ENCODE data around the gene CACNA1I.

The CACNA1I gene

DNA sequence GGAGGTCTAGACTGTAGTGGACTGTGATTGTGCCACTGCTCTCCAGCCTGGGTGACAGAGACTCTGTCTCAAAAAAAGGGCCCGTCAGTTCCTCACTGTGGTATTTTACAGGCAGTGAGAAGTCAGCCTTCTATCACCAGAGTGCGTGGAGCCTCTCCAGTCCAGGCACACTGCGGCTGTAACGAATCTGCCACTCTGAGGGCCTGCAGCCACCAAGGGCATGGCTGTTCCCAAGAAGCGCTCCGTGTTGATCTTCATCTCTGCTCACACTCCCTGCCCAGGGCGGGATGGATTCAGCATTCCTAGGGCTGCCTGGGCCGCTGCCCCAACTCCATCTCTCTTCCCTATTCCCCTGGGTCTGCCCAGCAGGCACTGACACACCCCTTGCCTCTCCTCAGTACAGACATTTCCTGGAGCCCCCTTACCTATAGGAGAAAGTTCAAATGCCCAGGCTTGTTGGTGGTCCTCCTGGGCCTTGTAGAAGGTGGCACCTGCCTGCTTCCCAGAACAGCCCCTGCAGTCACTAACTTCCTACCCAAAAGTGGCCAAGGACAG is 148.4 kb downstream of the CACNA1I start:
- TF ChIP-seq CTCF (IDR thresholded peaks at IDR 0.05; ENCODE audit: extremely low read depth, missing control alignments) = no peak

DNA sequence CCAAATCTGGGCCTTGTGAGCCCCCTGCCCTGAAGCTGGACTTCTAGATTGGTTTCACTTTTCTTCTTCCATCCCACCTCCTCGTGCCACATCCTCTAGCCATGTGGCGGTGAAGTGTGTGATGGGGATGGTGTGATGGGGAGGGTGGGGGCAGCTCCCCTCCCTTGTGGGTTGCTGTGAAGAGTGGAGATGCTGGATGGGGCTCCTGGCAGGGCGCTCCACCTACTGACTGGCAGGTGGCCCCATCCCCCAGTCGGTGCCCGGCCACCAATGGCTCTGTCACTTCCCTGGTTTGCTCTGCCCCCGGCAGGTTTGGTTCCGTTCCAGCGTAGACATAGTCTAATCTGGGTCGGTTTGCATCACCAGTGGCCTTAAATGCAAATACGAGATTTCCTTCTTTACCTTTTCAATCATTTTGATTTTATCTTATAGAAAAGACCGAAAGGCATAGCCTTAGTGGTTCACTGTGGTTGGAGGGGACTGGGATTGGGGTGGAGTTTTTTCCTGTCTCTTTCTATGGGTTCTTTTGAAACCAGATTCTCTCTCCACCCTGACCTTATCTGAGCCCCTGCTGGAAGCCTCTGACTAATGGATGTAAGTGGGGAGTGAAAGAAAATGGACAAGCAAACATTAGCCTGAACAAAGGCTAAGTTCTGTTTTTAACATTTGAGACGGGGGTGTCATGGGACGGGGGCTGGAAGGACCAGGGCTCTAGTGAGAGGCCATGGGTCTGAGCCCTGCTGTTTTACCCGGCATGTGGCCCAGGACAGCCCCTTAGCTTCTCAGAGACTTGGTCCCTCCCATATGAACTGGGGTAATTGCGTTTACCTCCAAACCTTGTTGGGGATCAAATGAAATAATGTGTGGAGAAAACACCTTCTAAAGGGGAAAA is 149.3 kb downstream of the CACNA1I start:
- no peak for DNase-seq (ENCODE audit: low spot score)
- no peak for TF ChIP-seq CTCF (IDR thresholded peaks at IDR 0.05; ENCODE audit: extremely low read depth, missing control alignments)

More for the DNA sequence above, 148.4 kb downstream of the CACNA1I start:
- DNase-seq (ENCODE audit: low spot score) = no peak

GRCh38 chr22:39721206-39722031 is 150.9 kb downstream of the CACNA1I start:
- DNase-seq (ENCODE audit: low spot score) = no peak

GRCh38 chr22:39722032-39722325 is 151.4 kb downstream of the CACNA1I start:
- no peak for DNase-seq (ENCODE audit: low spot score)
- TF ChIP-seq CTCF (IDR thresholded peaks at IDR 0.05; ENCODE audit: extremely low read depth, missing control alignments) = no peak

More at GRCh38 chr22:39721206-39722031, 150.9 kb downstream of the CACNA1I start:
- no peak for TF ChIP-seq CTCF (IDR thresholded peaks at IDR 0.05; ENCODE audit: extremely low read depth, missing control alignments)

DNA sequence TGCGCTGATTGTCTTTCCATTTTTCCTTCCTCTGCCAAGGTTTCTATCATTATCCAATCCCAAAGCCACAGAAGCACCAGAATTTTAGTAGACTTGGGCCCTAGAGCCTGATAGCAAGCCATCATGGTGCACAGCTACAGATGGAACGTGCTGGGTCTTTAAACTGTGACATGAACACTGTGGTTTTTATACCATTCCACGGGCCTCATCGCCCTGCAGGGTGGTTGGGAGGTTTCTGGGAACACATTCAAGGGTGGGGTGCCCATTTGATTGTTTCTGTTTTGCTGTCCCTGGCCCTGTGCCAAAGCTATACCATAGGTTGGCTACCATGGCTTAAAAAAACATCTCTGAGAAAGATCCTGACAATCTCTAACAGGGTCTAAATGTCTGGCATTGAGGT is 151.9 kb downstream of the CACNA1I start:
- no peak for DNase-seq (ENCODE audit: low spot score)

GRCh38 chr22:39723463-39723862 is 152.9 kb downstream of the CACNA1I start:
- no peak for TF ChIP-seq CTCF (IDR thresholded peaks at IDR 0.05; ENCODE audit: extremely low read depth, missing control alignments)
- DNase-seq (ENCODE audit: low spot score) = no peak

More for the DNA sequence above, 151.9 kb downstream of the CACNA1I start:
- TF ChIP-seq CTCF (IDR thresholded peaks at IDR 0.05; ENCODE audit: extremely low read depth, missing control alignments) = no peak

DNA sequence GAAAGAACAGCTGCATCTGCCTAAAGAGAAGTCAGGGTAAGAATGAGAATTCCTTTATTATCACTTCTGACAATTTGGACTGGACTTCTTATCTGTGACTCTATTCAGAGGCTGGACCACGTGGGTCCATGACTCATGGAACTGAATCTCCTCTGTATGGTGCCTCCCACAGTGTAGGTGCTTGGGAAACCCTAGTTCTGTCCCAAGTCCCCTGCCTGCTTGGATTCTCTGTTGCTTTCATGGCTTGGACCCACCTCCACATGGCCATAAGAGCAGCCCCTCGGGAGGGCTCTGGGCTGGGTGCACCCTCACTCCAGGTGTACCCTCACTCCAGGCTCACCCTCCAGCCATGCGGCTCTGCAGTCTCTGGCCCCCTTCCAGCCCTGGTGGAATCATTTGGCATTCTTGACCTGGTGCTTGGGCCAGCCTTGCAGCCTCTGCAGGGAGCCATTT is 153.4 kb downstream of the CACNA1I start:
- no peak for TF ChIP-seq CTCF (IDR thresholded peaks at IDR 0.05; ENCODE audit: extremely low read depth, missing control alignments)
- DNase-seq (ENCODE audit: low spot score) = no peak

Measured in GM20000 (cell line).